Stimulated activated CD4-positive, alpha-beta T cell treated with anti-CD3 and anti-CD28 coated beads, Interleukin-2, amount 100 ng/mL, for 4 hours (primary cell): ENCODE measurements around the gene SPAG9.

Experiments
- DNase-seq: peaks from one replicate; pipeline ENCODE4 v3.0.0-alpha.2; 2020; ENCODE audit warnings: low read depth

Gene SPAG9

DNA sequence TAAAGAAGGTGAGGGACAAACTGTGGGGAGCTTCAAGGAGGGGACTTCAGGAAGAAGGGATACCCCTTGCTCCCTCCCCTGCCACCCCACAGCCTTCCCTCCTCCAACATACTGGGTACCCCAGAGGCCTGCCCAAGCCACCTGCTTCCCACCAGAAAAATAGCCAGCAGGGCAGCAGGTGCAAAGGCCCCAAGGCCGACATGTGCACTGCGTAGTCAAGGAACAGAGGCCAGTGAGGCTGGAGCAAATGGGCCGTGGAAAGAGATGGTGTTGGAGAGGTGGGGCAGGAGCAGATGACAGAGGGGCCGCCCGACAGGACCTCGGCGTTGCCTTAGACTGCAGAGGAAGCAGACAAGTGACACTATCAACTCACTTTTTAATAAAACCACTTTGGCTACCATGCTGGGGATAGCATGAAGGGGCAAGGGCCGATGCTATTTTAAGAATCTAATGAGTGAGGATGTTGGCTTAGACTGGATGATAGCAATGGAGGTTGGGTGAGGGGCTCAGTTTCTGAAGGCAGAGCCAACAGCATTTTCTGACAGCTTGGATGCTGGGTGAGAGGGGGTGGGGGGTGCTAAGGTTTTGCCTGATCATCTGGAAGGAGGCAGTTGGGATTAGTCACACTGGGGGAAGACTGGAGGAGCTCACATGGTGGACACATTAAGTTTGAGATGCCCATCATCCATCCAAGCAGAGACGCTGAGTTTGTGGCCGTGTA, 181.7 kb downstream of the SPAG9 start:
- DNase-seq: no peak

DNA sequence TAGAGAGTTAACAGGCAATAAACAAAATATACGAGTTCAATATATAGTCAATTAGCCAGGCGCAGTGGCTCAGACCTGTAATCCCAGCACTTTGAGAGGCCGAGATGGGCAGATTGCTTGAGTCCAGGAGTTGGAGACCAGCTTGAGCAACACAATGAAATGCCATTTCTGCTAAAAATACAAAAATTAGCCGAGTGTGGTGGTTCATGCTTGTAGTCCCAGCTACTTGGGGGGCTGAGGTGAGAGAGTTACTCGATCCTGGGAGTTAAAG, 184.7 kb downstream of the SPAG9 start:
- no peak for DNase-seq

DNA sequence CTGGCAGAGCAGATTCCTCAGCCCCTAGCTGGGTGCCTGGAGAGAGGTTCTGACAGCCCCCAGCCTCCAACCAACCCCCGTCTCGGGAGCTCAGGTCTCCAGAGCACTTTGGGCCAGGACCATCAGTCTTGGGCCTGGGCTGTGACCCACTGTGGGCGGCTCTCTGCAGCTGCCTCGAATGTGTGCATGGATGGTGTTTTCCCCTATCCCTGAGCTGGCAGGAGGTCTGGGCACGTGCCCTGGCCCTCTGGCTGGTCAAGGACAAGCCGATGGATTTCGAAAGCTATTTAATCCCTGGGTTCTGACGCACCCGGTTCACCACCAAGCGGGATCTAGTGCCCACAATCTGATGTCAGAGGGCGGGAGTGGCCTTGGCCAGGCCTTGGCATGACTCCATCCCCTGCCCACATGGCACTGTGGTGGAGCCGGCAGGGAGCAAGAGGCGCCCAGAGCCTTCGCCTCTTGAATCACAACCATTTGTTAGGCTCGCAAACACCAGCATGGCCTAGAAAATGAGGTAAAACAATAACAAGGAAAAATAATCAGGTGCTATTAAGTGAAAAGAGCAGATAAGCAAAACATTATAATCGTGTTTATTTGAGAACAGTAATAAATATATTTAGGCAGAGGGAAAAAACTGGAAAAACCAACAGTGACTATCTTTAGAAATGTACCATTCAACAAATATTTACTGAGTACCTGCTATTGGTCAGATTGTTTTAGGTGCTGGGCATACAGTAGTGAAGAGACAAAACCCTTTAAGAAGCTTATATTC, 185.3 kb downstream of the SPAG9 start:
- DNase-seq: no peak

DNA sequence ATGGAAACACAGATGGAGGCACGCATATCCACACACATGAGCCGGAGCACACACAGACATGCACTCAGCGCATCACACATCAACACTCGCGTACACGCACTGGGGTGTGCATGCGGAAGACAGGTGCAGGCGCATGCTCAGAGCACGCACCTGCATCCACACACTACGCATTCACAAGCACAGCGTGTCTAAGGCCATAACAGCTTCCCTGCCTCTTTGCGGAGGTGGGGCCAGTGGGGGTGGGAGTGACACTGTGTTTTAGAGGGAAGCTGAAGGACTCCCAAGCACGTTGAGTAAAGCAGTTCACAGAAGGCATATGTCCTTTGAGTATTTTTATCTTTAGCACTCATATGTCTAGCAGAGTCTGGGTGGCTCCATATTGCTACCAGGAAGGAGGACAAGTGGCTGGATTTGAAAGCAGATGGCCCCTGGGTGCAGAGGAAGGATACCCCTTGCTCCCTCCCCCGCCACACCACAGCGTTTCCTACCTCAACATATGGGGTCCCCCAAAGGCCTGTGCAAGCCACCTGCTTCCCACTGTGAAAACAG, 185.9 kb downstream of the SPAG9 start:
- DNase-seq: no peak

DNA sequence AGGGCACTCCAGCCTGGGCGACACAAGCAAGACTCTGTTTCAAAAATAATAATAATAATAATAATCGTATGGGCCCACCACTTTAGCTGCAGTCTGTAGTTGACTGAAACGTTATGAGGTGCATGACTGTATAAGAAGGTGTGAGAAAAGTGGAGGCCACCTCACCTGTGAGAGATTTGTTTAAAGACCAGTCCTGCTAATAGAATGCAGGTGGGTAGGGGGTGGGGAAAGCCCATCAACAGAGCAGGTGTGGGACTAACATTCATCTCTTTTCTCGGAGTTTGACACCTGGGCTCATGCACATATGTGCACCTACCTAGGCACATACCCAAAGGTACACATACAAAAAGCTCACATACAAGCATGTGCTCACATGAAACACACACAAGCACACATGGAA, 186.5 kb downstream of the SPAG9 start:
- no peak for DNase-seq

DNA sequence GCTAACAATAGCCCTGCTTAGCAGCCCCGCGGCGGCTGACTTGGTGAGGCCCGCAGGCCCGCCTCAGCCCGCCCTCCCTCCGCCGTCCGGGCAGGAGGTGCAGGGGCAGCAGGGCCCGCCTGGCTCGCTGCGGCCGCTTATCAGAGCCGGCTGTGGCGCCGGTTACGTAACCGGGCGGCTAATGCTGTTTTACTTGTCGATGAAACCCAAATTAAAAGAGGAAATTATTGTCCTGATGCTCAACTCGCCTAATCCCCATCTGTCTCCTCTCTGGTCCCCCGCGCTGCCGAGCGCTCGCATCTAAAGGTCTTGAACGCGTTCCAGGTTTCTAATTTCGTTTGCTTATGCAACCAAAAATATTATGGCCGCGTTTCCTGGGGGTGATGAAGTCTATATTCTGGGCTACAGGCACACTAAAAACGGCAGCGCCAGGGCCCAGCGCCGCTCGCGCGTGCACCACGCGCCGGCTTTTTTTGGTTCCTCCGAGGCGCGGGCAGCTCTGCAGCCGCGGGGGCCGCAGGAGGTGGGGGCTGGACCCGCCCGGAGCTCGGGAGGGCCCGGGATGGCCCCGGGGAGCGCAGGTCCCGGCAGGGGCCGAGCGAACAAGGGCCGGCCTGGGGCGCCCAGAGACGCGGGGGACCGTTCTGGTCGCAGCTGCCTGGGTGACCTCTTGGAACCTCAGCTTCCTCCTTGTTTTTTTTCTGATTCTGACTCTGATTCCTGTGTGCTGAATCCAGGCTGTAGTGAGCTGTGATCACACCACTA, 189.3 kb downstream of the SPAG9 start:
- no peak for DNase-seq

DNA sequence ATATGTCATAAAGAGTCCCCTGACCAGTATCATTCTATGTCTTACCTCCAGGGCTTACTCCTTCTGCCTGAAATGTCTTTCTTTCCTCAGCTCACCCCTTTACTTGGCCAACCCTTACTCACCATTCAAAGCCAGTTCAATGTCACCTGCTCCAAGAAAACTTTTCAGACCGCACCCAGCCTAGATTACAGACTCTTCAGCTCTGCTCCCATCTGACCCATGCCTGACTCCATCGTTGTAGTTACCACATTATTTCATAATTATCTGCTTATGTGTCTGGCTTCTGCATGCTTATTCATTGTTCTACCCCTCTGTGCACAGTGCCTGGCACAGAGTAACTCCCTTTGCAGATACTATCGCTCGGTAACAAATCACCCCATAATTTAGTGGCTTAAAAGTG, 192.0 kb downstream of the SPAG9 start:
- DNase-seq: no peak

DNA sequence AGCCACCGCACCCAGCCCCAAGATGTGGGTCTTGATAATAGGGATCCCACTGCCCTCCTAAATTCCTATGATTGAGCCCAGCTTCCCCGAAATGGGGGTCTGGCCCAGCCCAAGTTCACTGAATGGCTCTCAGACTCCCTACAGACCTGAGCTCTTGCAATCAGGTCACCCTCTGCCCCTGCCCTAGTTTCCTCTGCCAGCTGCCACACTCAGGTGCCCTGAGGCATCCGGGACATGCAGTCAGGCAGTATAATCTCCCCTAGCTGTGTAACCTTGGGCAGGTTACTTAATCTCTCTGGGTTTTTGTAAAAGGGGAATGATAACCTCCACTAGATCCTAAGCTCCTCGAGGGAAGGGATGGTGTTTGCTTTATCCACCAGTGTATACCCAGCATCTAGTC, 193.4 kb downstream of the SPAG9 start:
- DNase-seq: no peak

DNA sequence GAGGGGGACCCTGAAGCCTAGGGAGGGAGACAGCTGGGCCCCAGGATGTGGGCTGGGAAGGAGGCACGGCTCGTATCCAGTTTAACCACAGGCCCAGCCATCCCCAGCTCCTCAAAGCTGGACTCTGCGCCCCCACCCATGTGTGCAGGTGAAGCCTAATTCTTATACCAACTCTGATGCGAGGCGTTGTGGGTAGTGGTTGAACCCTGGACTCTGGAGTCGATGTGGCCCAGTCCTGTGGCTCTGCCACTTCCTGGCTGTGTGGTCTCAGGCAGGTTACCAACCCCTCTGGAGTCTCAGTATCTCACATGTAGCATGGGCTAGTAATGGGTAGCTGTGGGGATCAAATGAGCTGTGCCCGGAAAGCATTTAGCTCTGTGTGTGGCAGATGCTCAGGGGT, 194.1 kb downstream of the SPAG9 start:
- no peak for DNase-seq

DNA sequence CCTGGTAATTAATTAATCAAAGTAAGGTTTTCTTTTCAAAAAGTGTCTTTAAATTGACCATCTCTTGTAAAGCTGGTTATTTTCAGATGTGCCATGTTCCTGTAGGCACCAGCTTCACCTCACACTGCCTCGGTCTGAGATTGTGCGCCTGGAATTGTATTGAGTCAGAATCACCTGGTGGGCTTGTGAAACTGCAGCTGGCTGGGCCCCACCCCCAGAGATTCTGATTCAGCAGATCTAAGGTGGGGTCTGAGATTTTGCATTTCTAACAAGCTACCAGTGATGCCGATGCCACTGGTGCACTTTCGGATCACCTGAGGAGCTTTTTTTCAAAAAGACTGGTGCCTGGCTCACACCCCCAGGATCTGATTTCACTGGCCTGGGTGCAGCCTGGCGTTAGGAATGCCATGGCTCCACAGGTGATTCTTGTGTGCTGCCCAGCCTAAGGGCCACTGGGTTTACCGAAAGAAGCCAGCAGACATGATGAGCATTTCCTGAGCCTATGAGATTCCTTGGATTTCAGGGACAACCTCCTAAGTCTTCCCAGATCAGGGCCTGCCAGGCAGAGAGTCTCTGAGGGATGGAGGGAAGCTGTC, 195.3 kb downstream of the SPAG9 start:
- no peak for DNase-seq

DNA sequence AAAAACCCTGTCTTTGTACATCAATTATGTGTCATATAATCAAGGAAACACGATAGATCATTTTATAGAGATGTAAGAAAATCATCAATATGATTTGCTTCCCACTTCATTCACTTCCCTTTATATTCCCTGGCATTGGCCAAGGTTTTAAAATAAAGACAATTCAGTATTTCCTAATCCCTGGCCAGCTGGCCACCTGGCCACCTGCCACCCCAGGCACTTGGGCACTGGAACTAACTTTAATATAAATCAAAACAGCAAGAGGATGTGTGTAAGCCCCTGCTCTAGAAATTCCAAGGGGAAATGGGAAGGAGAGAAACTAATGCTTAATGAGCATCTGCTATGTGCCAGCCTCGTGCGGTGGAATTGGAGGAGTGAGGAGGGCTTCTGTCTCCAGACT, 195.9 kb downstream of the SPAG9 start:
- DNase-seq: no peak

DNA sequence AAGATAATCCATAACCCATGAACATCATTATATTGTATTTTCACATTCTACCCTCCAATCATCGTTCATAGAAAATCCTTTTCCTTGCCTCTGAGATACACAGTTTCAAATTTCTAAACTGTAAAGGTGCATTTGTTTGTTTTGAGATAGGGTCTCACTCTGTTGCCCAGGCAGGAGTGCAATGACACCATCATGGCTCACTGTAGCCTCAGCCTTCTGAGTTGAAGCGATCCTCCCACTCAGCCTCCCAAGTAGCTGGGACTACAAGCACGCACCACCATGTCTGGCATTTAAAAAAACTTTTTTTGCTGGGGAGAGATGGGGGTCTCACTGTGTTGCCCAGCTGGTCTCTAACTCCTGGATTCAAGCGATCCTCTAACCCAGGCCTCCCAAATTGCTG, 196.4 kb downstream of the SPAG9 start:
- DNase-seq: no peak

DNA sequence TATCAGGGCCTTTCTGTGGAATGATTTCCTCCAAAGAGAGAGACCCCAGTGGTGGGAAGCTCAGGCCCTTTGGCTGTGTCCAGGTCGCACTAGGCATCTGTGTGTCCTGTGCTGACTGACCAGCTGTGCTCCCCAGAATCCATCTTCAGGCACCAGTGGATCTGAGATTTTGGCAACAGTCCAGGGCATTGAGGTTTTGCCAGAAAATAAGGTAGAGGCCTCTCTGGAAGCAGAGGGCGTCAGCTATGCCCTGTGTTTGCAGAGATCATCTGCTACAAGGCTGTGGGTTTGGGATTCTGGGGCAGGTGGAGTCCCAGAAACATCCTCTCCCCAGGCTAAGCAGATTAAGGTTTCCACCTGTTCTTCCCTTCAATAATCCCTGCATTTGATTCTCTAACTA, 197.1 kb downstream of the SPAG9 start:
- DNase-seq: no peak

DNA sequence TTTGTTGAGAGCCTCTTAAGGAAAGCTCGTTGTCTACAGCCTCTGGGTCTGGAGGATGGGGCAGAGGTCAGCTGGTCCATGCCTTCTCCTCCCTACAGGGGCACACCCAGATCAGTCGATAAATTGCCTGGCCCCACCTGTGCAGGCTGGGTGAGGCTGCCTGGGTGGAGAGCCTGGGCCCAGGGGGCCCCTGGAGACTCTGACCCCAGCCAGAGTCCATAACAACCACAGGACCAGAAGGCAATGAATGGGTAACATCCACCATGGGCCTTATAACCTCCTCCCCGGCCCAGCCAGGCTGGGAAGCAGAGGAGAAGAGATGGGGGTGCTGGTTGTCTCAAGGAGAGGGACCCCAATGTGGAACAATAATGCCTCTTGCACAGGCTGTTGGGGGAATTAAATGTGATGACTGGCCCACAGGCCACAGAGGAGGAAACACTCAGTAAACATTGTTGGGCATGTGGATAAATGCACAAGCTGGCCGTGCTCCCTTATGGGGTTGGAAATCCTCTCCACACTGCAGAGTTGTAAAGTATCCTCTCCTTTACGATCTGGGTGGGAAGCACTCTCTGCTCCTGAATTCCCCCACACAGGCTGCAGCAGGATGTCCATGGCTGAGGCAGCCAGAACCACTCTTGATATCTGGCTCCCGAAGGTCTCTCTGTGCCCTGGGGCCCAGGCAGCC, 197.8 kb downstream of the SPAG9 start:
- DNase-seq: no peak

DNA sequence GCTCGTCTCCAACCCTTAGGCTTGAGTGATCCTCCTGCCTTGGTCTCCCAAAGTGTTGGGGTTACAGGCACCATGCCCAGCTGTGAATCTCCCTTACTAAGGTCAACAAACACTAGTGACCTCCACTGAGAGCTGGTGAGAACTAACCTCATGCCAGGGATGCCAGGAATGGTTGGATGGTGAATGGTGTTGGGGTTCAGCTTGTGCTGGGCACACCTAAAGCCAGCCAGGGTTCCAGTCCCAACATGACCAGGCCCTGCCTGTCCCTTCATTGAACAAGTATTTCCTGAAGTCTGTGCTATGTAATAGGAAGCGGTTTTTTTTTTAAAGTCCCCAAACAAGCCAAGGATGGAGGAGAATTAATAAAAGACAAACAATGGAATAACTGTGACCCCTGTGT, 198.6 kb downstream of the SPAG9 start:
- no peak for DNase-seq

DNA sequence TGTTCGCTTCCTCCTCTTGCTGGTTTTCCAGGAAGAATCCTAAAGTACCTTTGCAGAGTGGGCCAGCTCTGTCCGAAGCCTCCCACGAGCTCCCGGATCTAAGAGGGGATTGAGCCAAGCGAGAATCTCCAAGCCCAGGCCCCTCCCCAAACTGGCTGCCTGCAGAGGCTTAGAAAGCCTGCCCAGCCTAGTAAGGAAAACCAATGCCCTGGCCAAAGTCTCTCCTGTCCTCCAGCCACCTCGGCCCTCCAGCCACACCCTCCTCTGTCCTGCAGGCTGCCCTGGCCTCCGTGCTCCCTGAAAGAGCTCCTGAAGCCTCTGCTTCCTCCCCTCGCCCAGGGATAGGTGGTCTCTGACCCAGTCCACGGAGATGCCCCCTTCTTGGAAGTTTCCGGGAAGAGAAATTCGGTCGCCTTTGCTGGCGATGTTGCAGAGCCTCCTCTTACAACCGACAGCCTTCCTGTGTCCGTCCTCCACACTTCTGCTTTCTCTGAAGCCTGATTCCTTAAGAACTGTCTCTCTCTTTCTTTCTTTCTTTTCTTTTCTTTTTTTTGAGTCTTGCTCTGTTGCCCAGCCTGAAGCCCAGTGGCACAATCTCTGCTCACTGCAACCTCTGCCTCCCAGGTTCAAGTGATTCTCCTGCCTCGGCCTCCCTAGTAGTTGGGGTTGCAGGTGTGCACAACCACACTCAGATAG, 199.6 kb downstream of the SPAG9 start:
- no peak for DNase-seq

DNA sequence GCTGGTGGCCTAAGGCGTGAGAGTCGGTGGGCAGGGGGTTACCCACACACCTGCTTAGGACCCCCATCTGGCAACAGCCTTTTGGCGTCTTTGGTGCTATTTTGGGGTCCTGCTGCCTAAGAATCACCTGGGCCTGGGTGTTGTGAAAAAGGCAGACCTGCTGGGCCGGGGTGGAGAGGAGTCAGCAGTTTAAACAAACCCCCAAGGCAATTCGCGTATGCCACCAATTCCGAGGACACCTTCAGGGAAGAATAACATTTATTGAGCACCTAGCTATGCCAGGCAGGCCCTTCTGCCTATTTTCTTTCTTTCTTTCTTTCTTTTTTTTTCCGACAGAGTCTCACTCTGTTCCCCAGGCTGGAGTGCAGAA, 200.6 kb downstream of the SPAG9 start:
- DNase-seq: no peak

DNA sequence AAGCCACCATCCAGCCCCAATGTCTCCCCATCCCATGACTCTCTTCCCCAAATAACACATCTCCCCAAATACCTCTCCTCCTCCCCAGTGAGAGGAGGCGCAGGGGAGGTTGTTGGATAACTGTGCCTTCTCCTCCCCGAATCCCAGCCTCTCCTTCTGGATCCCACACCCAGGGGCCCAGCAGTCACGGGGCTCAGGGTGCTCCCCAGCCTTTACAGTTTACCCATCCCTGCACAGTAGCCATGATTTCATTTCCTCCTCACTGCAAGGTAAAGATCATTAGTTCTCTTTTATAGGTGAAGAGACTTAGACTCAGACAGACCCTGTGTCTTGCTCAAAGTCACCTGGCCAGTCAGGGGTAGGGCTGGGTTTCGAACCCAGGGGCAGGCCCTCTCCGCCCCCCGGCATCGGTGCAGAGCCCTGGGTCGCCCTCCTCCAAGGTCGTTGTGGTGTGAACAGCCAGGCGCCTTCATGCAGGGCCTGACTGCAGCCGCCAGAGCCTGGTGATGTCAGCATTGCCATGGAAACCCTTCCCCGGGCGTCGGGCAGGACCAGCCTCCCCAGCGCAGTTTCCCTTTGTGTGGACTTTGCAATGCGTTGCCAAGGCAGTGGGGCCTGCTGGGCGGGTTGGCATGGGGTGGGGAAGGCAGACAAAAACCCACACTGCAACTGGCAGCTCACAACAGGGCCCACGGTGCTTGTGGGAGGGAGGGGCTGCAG, 201.2 kb downstream of the SPAG9 start:
- DNase-seq: peak; percentile 59

DNA sequence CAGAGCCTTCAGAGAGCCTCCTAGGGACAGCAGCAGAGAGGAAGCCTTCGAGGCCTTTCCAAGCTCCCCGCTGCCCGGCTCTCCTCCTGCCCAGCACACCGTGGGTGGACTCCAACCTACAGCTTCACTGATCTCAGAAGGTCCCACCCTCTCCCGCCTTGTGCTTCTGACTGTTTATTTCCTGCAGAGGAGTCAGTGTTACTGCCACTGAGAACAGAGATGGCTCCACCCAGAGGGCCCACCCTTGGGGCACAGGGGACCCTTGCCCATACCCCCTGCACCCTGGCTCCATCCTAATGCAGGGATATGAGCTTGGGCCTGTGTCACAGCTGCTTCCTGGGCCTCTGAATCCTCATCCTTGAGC, 201.8 kb downstream of the SPAG9 start:
- no peak for DNase-seq

DNA sequence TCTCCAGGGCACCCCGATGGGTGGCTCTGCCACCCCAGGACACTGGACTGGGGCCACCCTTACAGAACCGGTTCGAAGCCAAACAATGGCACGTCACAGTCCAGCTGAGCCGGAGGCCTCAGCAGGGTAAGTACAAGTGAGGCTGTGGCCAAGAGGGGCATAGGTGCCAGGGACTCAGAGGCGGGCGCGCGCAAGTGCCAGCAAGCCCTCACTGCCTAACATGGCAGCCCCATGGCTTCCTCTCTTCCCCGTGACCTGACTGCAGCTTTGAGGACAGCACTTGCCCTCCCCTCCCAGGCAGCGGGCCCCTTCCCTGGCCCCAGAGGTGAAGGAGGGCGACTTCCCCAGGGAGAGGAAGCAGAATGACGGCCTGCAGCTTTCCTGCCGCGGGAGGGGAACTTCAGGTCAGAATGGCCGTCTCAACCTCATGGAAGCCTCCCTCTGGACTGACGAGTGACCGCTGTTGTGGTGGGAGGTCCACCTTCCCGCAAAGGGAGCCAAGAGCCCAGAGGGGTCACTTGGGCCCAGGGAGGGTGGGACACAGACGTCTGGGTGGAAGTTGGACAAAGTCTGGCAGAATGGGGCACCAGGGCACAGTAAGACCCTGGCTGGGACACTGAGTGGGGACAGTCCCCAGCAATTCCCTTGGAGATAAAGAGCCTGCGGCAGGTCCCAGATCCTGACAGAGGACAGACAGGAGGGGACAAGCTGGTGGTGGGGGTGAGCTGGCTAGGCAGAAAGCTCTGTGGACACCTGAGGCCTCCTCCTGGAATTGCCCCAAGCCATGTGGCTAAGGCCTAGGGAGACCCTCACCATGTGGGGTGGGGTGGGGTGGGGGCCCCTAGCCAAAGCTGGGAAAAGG, 202.4 kb downstream of the SPAG9 start:
- DNase-seq: no peak
